AG04450 (cell line): ENCODE measurements around the gene GPX7. TPM values are rescaled to one million over a fixed set of nuclear protein-coding genes. Genes with fewer than 3 reads are reported as not detected.
"Not testable (repeated sequence)": the region's sequence is repeated elsewhere in the genome, so short reads cannot be mapped to it uniquely, and the experiment has no call there.

ENCODE experiments used
- CTCF ChIA-PET: fragments of 300-600, 350-600 bp; formaldehyde crosslinking; extraction: SDS; loops from one replicate; lab custom pipeline; 2022; ENCODE audit warnings: antibody characterized with exemption, inconsistent platforms; lab: Charles Lee
- POLR2A ChIA-PET: fragments of 350-600 bp; formaldehyde crosslinking; extraction: SDS; loops from one replicate; lab custom pipeline; 2021; ENCODE audit warnings: antibody characterized with exemption, inconsistent platforms; lab: Yijun Ruan, JAX
- DNase-seq: peaks from one replicate; pipeline ENCODE4 v3.0.0-alpha.2; 2011; ENCODE audit warnings: low read depth, low spot score
- H3K27ac ChIP-seq: one replicate; pipeline ENCODE4 v1.5.1; 2012; ENCODE audit warnings: low read depth, low read length, control low read depth
- H3K27me3 ChIP-seq: one replicate; pipeline ENCODE4 v1.6.0; 2012; ENCODE audit warnings: low read length; ENCODE audit not compliant: control insufficient read depth, insufficient read depth
- H3K4me3 ChIP-seq: 2 replicates; pipeline ENCODE4 v1.5.1; 2011; ENCODE audit warnings: mild to moderate bottlenecking, low read depth, low read length, control low read depth
- H3K9me3 ChIP-seq: 2 replicates; pipeline ENCODE4 v1.5.1; 2012; ENCODE audit warnings: low read length; ENCODE audit not compliant: control insufficient read depth, insufficient read depth
- CTCF ChIP-seq: IDR thresholded peaks from 2 replicates; pipeline ENCODE4 v1.5.1; 2011; ENCODE audit warnings: low read depth, low read length, control low read depth, inconsistent platforms
- polyA plus RNA-seq: library from polyadenylated mRNA; depleted of rRNA; stranded (reverse); fragments of >200 nt; gene quantifications from 2 replicates; pipeline ENCODE4 v1.2.3, GENCODE V29; 2011

The GPX7 gene
- polyA plus RNA-seq, 1 experiment = 14.1 TPM

- no peak overlapping the region for H3K4me3 ChIP-seq
- H3K9me3 ChIP-seq = no peaks in the 10 kb centered on the region
- H3K27me3 ChIP-seq = peaks cover 4% of the 10 kb centered on the region
- TF ChIP-seq CTCF = no peak
- ChIA-PET CTCF (interaction anchor here (0.6 kb wide), 1 partner anchor 274 kb away, joined by 3 read pairs; no protein-coding TSS in a partner anchor), POLR2A (no interaction called here)
- no peak overlapping the region for H3K27ac ChIP-seq
- DNase-seq = no peak
Measured at GRCh38 chr1:52576074-52576473, 26.1 kb upstream of the GPX7 start.

- H3K27ac ChIP-seq, H3K4me3 ChIP-seq, H3K9me3 ChIP-seq, POLR2A ChIA-PET, DNase-seq, H3K27me3 ChIP-seq, CTCF ChIA-PET: not testable (repeated sequence)
Measured at GRCh38 chr1:52578066-52578465, 24.1 kb upstream of the GPX7 start.

GRCh38 chr1:52579415-52579814 lies 22.8 kb upstream of the GPX7 start:
- Histone ChIP-seq H3K27me3 (peaks cover 12% of the 10 kb centered on the region), H3K9me3 (no peaks in the 10 kb centered on the region), H3K4me3 (no peak overlapping the region), H3K27ac (no peak overlapping the region)
- no peak for DNase-seq
- ChIA-PET POLR2A (no interaction called here), CTCF (interaction anchor here (0.6 kb wide), 1 partner anchor 1626 kb away, joined by 3 read pairs; no protein-coding TSS in a partner anchor)
- TF ChIP-seq CTCF = no peak

GRCh38 chr1:52580283-52580682 lies 21.9 kb upstream of the GPX7 start:
- H3K27ac ChIP-seq = no peak overlapping the region
- H3K9me3 ChIP-seq = no peaks in the 10 kb centered on the region
- no peak for DNase-seq
- H3K27me3 ChIP-seq = peaks cover 14% of the 10 kb centered on the region
- no peak for TF ChIP-seq CTCF
- H3K4me3 ChIP-seq = no peak overlapping the region
- POLR2A ChIA-PET = no interaction called here
- CTCF ChIA-PET = no interaction called here

GRCh38 chr1:52582116-52582696 lies 20.0 kb upstream of the GPX7 start:
- DNase-seq = no peak
- no peak overlapping the region for H3K4me3 ChIP-seq
- TF ChIP-seq CTCF = no peak
- H3K9me3 ChIP-seq = no peaks in the 10 kb centered on the region
- ChIA-PET POLR2A (no interaction called here), CTCF (interaction anchor here (0.7 kb wide), 1 partner anchor 11 kb away, joined by 3 read pairs; no protein-coding TSS in a partner anchor)
- H3K27me3 ChIP-seq = peaks cover 18% of the 10 kb centered on the region
- H3K27ac ChIP-seq = no peak overlapping the region
